Measurements from ENCODE around the gene HOXD8. TPM values are rescaled to one million over a fixed set of nuclear protein-coding genes. Genes with fewer than 3 reads are reported as not detected.

The HOXD8 gene
- 1 to 10 TPM in 2 of 3 donors, under 1 TPM in 1; 0.84 to 8.8 (median 6.3) TPM for polyA plus RNA-seq

DNA sequence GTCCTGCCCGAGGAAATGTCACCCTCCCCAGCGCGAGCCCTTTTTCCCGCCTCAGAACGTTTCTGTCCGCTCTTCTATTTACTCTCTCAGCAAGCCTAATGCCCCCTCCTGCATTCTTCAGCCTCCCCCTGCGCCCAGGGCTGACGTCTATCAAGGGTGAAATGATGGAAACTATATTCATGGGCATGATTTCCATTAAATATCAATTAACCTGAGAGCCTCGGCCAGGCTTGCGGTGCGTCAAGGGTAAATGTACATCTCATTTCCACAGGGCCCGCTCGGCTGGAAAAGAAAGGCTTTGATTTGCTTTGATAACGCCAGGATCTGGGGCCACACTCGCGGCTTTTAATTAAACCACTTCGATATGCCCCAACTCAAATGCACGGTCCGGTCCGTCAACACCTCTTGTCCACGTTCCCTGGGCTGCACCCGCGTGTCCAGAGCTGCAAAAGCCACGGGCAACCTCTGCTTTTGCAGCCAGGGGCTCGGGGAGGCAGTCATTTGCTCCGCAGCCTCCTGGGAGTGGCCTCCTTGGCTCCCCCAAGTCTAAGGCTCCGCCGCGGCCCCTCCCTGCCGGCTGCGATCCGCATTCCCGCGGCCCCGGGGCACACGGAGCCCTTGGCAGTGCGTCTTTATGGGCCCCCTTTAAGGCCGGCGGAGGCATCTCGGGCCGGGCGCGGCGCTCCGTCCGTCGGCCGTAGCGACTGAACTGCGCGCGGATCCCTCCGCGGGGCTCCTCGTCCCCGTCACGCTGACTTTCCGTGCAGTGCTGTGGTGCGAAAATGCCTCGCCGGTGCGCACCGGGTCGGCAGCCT, at the start of gene HOXD8:
HOXD8 (plus strand) TSS at position 724 of the 815 bp plus-strand sequence. CDS start 662 bp downstream, outside the sequence.
- no peak within 1 kb of the TSS for H3K27ac ChIP-seq (ENCODE audit: low read depth, low read length)
- WGBS, 3 donors: 3 to 4% (median 4%) methylated on average over 64 of the region's 64 CpGs

DNA sequence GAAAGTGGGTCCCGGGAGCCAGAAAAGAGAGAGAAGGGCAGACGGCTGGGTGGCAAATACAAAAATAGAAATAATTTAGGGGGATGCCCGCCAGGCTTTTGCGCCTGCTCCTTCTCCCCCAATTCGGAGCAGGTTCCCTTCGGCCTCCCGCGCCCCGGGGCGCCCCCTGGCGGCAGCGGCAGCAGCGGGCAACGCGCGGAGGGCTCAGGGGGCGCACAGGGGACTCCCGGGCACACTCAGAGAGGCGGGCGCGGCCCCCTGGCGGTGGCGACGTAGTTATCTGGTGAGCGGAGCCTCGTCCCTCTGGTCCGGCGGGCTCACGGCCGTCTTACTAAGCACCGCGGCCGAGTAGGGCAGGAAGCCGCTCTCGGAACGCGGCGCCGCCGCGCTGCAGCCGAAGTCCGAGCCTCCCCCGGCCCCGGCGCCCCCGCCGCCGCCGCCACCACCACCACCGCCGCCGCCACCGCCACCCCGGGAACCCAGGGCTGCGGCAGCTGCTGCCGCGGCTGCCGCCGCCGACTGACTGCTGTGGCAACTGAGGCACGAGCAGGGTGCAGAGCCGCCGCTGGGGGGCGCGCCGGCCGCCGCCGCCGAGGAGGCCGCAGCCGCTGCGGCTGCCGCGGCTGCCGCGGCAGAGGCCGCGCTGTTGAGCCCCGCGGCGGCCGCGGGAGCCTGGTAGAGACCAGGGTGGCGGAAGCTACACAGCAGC, 49.5 kb upstream of the HOXD8 start:
- WGBS, 3 donors: 2 to 4% (median 2%) methylated on average over 54 to 85 of the region's 86 CpGs
- H3K27ac ChIP-seq (ENCODE audit: low read depth, low read length): no peak overlapping the region

DNA sequence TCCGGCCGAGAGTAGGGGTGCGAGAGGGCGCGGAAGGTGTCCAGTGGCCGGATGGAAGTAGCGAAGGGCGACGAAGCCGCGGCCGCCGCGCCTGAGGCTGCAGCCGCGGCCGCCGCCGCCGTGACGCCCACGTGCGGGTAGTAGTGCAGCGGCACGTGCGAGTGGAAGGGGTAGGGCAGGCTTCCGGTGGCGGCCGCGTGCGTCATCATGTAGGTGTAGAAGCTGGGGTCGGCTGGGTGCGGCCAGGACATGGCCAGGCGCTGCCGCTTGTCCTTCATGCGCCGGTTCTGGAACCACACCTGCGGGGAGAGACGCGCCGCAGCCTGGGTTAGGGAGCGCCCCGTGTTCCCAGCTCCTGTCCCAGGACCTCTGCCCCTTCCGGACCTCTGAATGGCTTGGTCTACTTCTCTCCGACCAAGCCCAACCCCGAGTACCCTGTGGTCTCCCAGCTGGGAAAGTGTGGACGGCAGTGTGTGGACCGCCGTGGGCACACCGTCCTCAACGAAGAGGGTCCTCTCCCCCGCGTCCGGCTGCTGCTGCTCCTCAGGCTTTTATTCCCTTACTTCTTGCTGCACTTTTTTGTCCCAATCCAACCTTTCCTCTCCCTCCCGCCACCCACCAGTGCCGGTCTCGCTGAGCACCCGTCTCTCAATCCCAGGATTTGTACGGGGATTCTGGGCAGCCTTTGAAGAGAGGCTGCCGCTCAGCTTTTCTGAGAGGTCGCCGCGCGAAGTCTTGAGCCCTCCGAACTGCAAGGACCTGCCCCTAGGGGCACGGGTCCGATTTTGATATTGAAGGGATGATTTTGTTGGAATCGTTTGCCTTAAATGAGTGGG, 48.7 kb upstream of the HOXD8 start:
- H3K27ac ChIP-seq (ENCODE audit: low read depth, low read length): no peak overlapping the region
- 7 to 9% (median 8%) methylated on average over 54 to 68 of the region's 68 CpGs for WGBS, 3 donors

DNA sequence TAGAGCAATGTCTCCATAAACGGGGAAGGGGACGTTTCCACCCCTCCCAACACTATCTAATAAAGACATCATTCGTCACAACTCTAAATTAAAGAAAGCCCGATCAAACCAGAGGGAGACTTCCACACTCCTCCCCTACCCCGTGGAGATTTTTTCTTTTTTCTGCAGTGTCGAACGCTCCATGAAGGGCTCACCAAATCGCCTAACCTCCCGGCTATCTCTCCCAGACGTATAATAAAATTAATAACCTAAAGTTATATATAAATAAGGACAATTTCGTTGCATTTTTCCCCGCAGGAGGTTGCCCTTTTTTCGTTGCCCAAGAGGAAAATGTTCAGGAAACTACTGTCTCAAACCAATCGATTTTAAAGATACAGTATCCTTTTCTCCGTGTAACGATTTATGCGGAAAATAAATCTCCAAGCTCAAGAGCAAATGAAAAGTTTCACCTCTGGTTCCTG, 48.1 kb upstream of the HOXD8 start:
- 6 to 15% (median 10%) methylated on average over 17 of the region's 17 CpGs for WGBS, 3 donors
- H3K27ac ChIP-seq (ENCODE audit: low read depth, low read length): no peak overlapping the region

DNA sequence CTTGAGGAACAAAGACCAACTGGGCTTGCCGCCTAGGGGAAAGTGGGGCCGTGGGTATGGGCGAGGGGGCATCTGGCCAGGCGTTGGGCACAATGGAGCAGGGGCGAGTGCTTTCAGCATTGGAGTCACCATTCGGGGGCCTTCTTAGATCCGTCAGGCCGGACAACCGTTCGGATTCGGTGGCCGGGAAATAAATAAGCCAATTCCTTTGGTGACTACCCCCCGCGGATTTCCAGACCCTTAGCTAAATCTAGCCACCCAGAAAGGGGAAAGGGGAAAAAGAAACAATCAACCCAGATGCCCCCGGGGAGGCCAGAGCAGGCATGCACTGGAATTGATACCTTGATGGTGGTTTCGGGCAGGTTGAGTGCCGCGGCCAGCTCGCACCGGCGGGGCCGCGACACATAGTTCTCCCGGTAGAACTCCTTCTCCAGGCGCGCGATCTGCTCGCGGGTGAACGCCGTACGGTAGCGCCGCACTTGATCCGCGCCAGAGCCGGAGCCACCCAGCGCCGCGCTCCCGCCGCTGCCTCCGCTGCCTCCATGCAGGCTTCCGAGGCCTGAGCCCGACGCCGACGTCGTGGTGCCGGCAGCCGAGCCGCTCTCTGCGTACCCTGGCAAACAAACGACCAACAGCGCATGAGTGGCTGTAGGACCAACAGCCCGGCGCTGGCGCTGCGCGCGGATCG, 47.5 kb upstream of the HOXD8 start:
- no peak overlapping the region for H3K27ac ChIP-seq (ENCODE audit: low read depth, low read length)
- 7 to 10% (median 9%) methylated on average over 61 to 62 of the region's 62 CpGs for WGBS, 3 donors

DNA sequence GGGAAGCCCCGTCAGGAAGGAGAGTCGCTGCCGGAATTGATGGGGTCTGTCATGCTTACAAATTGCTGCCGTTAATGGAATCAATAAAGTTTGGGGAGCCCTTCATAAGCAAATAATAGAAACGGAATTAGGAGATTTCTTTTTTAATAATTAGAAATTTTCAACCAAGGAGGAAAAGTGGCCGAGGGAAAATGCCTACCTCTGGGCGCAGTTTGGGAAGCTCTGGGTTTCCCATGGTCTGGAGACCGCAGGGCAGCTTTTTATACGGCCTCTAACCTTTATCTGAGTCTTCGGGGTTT, 47.0 kb upstream of the HOXD8 start:
- 9 to 18% (median 10%) methylated on average over 10 of the region's 10 CpGs for WGBS, 3 donors
- H3K27ac ChIP-seq (ENCODE audit: low read depth, low read length): no peak overlapping the region

DNA sequence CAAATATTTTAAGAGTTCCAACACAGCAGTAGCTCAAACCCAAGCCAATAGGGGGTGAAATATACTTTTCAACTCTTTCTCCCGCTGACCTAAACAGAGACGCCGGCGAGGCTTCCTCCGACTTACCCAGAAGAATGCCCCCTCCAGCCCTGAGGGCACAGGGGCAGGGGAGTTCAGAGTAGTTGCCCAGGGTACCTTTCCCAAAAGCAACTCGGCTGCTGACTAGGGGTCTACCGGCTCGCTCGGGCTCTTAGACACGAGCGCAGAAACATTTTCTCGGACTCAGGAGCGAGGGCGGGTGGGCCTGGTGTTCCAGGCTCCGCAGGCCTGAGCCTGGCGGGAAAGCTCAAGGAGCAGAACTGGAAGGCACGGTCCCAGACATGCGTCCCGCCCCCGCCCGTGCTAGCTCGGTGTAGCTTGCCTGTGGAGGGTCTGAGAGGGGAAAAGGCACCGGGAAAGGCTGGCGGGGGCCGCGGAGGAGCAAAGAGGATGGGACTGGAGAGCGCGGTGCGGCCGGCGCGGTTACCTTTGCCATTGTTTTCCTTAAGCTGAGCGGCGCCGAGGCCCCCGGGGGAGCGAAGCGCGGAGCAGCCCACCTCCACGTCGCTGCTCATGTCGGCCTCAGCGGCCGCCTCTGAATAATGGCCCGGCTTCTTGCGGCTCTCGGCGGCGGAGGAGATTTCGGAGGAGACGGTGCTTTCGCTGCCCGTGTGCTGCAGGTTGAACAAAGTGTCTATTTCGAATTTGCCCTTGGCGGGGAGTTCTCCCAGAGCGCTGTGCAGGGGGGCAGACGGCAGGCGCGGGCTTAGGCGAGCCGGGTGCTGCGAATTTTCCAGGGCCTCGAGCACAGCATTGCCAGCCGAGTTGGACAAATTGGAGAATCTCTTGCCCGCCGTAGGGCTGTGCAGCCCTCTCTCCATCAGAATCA, 46.4 kb upstream of the HOXD8 start:
- no peak overlapping the region for H3K27ac ChIP-seq (ENCODE audit: low read depth, low read length)
- WGBS, 3 donors: 4 to 8% (median 7%) methylated on average over 62 to 66 of the region's 66 CpGs

DNA sequence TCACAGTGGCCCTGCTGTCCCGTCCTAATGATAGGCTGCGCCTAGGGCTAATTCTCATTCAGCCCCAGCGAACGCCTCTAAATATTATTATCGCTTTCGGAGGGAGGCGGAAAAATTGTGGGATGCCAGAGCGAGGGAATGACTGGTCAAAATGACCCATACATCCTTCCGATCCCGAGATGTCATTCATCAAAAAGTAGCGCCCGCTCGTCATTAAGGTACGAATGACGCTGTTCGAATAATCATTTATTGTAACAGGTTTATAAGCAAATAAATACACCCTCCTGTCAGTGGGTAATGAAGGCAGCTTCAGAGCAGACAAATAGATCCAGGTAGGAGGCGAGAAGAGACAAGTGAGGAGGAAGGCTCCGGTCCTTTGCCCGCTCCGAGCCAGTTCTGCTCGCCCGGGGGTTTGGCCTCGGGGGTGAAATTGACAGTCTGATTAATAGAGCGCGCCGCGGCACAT, 45.7 kb upstream of the HOXD8 start, which contains the start of gene EVX2:
EVX2 (minus strand) TSS at position 167 of the 466 bp plus-strand sequence. CDS start 186 bp downstream, outside the sequence.
- H3K27ac ChIP-seq (ENCODE audit: low read depth, low read length): no peak within 1 kb of the TSS
- 8 to 16% (median 15%) methylated on average over 27 of the region's 27 CpGs for WGBS, 3 donors

DNA sequence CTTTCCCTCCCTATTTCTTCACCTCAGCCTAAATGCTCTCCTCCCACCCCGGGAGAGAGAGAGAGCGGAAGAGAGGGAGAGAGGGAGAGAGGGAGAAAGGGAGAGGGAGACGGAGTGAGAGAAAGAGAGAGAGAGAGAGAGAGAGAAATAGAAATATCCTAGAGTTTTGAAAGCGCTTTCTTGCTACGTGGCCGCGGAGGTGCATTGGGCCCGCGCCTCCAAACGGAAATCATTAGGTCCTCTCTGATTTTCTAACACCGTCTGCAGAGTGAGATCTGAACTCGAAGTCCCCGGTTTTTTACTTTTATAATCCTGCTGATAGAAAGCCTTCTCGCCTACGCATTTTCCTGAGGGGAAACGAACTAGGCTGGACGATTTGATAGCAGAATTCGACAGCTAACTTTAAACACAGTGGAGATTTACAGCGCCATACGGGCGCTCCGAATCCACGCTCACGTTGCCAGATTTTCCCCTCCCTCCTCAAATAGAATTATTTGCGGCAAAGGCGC, 44.8 kb upstream of the HOXD8 start:
- 5% methylated on average over 26 of the region's 26 CpGs for WGBS, 3 donors
- H3K27ac ChIP-seq (ENCODE audit: low read depth, low read length): no peak overlapping the region

DNA sequence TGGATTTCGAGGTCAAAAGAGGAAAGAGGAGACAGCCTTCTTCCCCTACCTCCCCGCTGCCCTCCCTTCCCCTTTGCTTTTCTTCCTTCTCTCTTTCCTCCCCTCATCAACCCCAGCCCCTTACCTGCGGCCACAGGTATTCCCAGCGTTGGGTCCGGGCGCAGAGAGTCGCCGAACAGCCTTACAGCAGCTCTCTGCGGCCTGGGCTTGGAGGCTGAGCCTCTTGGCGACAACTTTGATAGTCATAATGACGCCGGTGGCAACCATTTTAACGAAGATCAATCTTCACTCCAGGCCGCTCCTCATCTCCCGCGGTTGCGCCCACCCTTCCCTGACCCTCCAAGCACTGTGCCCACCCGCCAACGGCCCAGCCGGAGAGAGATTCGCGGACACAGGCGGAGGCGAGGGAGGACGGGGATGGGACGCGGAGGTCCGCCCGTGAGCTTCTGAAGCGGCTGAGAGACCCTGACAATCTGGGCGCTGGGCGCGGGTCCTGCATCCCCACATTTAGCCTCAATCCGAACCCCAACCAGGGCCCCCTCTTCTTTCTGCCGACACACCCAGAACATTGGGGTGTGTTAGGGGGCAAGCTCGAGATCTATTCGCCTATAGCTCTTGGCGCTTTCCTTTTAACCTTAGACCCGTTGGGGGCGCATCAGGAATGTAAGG, 44.3 kb upstream of the HOXD8 start:
- H3K27ac ChIP-seq (ENCODE audit: low read depth, low read length): no peak overlapping the region
- 5 to 8% (median 7%) methylated on average over 39 to 40 of the region's 40 CpGs for WGBS, 3 donors

DNA sequence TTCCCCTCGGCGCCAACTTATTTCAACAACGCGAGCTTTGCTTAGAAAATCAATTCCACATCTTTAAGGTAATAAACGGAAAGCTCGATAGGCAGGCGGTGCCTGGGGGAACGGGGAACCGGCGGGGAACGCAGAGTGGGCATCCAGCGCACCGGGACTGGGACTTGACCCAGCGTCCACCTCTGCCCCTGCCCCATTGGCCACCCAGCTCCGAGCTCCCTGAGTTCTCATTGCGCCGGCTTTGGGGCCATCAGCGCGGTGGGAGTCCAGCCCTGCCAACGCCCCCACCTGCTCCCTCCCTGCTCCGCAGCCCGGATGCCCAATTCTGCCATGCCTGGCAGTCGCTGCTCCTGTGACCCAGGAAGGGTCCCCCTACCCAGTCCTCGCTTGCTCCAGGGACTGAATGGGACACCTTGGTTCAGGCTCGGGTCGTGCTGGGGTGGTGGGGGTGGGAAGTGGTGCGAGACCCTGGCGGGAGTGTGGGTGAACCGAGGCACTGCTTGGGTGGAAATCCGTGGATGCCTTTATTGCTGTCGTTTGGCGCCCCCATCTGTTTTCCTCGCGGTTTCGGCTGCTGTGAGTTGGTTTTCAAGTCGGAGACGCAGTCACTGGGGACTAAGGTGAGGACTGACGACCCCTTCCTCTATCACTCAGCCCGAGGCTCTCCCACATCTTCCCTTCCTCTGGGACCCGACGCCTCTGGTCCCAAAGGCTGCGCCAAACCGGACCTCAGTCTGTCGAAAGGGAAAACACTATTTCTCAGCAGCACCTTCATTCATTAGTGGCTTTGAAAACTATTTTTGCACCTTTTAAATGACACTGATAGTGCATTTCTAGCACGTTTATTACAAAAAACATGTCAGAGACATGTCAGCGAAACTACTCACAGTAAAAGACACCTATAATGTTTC, 43.4 kb upstream of the HOXD8 start:
- WGBS, 3 donors: 3 to 7% (median 3%) methylated on average over 45 to 46 of the region's 46 CpGs
- no peak overlapping the region for H3K27ac ChIP-seq (ENCODE audit: low read depth, low read length)

DNA sequence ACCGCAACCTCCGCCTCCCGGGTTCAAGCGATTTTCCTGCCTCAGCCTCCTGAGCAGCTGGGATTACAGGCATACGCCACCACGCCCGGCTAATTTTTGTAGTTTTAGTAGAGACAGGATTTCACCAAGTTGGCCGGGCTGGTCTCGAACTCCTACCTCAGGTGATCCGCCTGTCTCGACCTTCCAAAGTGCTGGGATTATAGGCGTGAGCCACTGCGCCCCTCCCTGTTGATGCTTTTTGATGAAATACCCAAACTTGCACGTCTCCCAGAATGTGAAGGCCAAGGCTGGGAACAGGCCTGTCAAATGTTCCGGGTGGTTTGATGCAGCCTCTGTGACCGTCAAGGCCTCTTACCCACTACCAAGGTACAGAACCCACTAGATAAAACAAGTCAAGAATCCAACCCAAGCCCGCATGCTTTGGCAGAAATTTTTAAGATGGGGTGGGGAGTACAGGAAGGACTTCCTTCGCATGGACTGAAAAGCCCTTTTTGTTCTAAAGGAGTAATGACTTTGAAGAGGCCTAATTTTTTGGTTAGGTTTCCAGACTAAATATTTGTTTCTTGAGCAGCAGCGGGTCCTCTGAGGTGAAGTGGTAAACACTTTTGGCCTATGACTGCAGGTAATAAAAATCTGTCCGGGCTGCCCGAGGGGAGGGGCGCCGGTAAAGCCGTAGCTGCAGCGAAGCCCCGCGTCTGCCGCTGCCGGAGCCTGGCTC, 42.0 kb upstream of the HOXD8 start:
- H3K27ac ChIP-seq (ENCODE audit: low read depth, low read length): no peak overlapping the region
- WGBS, 3 donors: 21 to 43% (median 30%) methylated on average over 29 of the region's 29 CpGs

DNA sequence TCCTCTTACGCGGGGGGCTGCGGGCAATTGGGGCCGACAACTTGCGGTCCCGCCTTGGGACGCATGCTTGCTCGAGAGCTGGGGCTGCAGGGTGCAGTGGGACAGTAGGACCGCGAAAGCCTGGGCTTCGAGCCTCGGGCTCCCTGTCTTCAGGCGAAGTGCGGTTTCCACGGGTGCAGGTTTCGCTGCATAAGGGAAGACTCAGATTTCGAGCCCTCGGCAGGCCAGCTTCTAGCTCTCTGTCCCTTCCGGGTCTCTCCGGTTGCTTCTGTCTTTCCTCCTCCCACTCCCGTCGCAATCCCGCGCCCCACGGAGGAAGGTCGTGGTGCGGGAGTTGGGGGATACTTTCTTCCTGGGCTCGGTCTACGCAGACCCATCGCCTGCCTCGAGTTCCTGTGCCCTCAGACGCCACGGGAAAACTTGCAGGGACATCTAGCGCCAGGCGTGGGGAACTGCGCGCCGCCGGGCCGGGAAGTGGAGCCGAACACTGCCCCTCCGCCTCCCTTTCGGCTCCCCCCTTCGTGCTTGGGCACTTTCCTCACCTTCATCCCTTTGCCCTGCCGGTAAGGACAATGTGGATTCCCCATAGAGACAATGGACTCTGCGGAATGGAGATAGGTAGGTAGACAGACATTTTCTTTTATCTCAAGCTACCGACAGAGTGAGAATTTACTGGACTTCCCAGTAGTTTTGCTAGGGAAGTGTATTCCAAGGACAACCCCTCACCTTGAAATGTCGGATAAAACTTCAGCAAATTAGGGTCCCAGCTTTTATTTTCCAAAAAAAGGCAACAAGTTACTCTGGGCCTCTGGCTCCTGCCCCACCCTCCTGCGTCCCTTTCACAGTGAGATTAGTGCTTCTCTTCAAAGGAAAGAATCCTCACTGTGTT, 41.2 kb upstream of the HOXD8 start:
- WGBS, 3 donors: 3 to 11% (median 6%) methylated on average over 49 of the region's 49 CpGs
- no peak overlapping the region for H3K27ac ChIP-seq (ENCODE audit: low read depth, low read length)
